ENCODE data around the gene CYP2R1.

CYP2R1 gene

GRCh38 chr11:14898906-14899305 is 6.9 kb upstream of the CYP2R1 start:
- Histone ChIP-seq H3K4me3 (ENCODE audit: low read length) (no peak overlapping the region), H3K79me2 (ENCODE audit: control insufficient read depth, insufficient read depth, low read length) (no peaks in the 10 kb centered on the region)
- DNase-seq = no peak

GRCh38 chr11:14898355-14898754 is 6.3 kb upstream of the CYP2R1 start:
- Histone ChIP-seq H2BK15ac (replicated peaks; ENCODE audit: low read depth) (no peak overlapping the region), H3K23ac (ENCODE audit: low read length) (no peak overlapping the region), H3K4me1 (ENCODE audit: control insufficient read depth, low read depth, low read length) (peaks cover 4% of the 10 kb centered on the region), H3K4me3 (ENCODE audit: low read length) (no peak overlapping the region), H3K9ac (ENCODE audit: low read length) (no peak overlapping the region), H3K18ac (ENCODE audit: low read length) (no peak overlapping the region), H3K56ac (ENCODE audit: low read length) (no peak overlapping the region), H3K4me2 (ENCODE audit: low read length) (no peak overlapping the region), H3K79me2 (ENCODE audit: control insufficient read depth, insufficient read depth, low read length) (no peaks in the 10 kb centered on the region), H3K27me3 (ENCODE audit: insufficient read depth, low read length, poor library complexity) (no peaks in the 10 kb centered on the region), H3K4ac (ENCODE audit: low read depth, low read length) (no peak overlapping the region), H2BK5ac (ENCODE audit: low read length) (no peak overlapping the region), H3K36me3 (ENCODE audit: control insufficient read depth, insufficient read depth, low read length) (no peaks in the 10 kb centered on the region), H3K27ac (ENCODE audit: low read depth, low read length) (no peak overlapping the region), H2BK120ac (ENCODE audit: low read depth, low read length) (no peak overlapping the region), H4K8ac (ENCODE audit: low read depth, low read length) (no peak overlapping the region), H2AK5ac (ENCODE audit: low read length) (no peak overlapping the region), H3K79me1 (ENCODE audit: low read length) (no peaks in the 10 kb centered on the region), H4K5ac (ENCODE audit: low read length) (no peak overlapping the region)
- DNase-seq = no peak
- no CpG with 5 or more reads among the region's 3 CpGs for WGBS (ENCODE audit: extremely low coverage, insufficient coverage, low lambda C conversion rate)

More at GRCh38 chr11:14898906-14899305, 6.9 kb upstream of the CYP2R1 start:
- no CpG with 5 or more reads among the region's 2 CpGs for WGBS (ENCODE audit: extremely low coverage, insufficient coverage, low lambda C conversion rate)
- no peaks in the 10 kb centered on the region for H3K36me3 ChIP-seq (ENCODE audit: control insufficient read depth, insufficient read depth, low read length)
- no peaks in the 10 kb centered on the region for H3K27me3 ChIP-seq (ENCODE audit: insufficient read depth, low read length, poor library complexity)
- H3K9ac ChIP-seq (ENCODE audit: low read length) = no peak overlapping the region
- no peak overlapping the region for H4K5ac ChIP-seq (ENCODE audit: low read length)
- H3K4me1 ChIP-seq (ENCODE audit: control insufficient read depth, low read depth, low read length) = peaks cover 4% of the 10 kb centered on the region
- H3K27ac ChIP-seq (ENCODE audit: low read depth, low read length) = no peak overlapping the region
- no peak overlapping the region for H2BK5ac ChIP-seq (ENCODE audit: low read length)
- no peak overlapping the region for H3K4me2 ChIP-seq (ENCODE audit: low read length)
- no peak overlapping the region for H2BK120ac ChIP-seq (ENCODE audit: low read depth, low read length)
- H3K79me1 ChIP-seq (ENCODE audit: low read length) = no peaks in the 10 kb centered on the region
- no peak overlapping the region for H3K4ac ChIP-seq (ENCODE audit: low read depth, low read length)
- H2BK15ac ChIP-seq (replicated peaks; ENCODE audit: low read depth) = no peak overlapping the region
- H3K56ac ChIP-seq (ENCODE audit: low read length) = no peak overlapping the region
- H4K8ac ChIP-seq (ENCODE audit: low read depth, low read length) = no peak overlapping the region
- no peak overlapping the region for H2AK5ac ChIP-seq (ENCODE audit: low read length)
- H3K18ac ChIP-seq (ENCODE audit: low read length) = no peak overlapping the region
- no peak overlapping the region for H3K23ac ChIP-seq (ENCODE audit: low read length)

- Histone ChIP-seq H3K23ac (ENCODE audit: low read length) (no peak overlapping the region), H3K27me3 (ENCODE audit: insufficient read depth, low read length, poor library complexity) (no peaks in the 10 kb centered on the region), H3K4me3 (ENCODE audit: low read length) (no peak overlapping the region), H3K36me3 (ENCODE audit: control insufficient read depth, insufficient read depth, low read length) (no peaks in the 10 kb centered on the region), H3K79me2 (ENCODE audit: control insufficient read depth, insufficient read depth, low read length) (no peaks in the 10 kb centered on the region), H2BK5ac (ENCODE audit: low read length) (no peak overlapping the region), H2BK15ac (replicated peaks; ENCODE audit: low read depth) (no peak overlapping the region), H3K4me2 (ENCODE audit: low read length) (no peak overlapping the region), H3K18ac (ENCODE audit: low read length) (no peak overlapping the region), H3K9ac (ENCODE audit: low read length) (no peak overlapping the region), H2AK5ac (ENCODE audit: low read length) (no peak overlapping the region), H4K8ac (ENCODE audit: low read depth, low read length) (no peak overlapping the region), H4K5ac (ENCODE audit: low read length) (no peak overlapping the region), H3K4me1 (ENCODE audit: control insufficient read depth, low read depth, low read length) (peaks cover 4% of the 10 kb centered on the region), H3K27ac (ENCODE audit: low read depth, low read length) (no peak overlapping the region), H3K4ac (ENCODE audit: low read depth, low read length) (no peak overlapping the region), H3K56ac (ENCODE audit: low read length) (peak overlapping the region; percentile 43), H3K79me1 (ENCODE audit: low read length) (no peaks in the 10 kb centered on the region), H2BK120ac (ENCODE audit: low read depth, low read length) (no peak overlapping the region)
- DNase-seq = peak; percentile 66
- no CpG with 5 or more reads among the region's 5 CpGs for WGBS (ENCODE audit: extremely low coverage, insufficient coverage, low lambda C conversion rate)
These were observed 2.9 kb upstream of the CYP2R1 start for GRCh38 chr11:14894657-14895598.

GRCh38 chr11:14892577-14892976 is 546 bp upstream of the CYP2R1 start:
- Histone ChIP-seq H3K18ac (ENCODE audit: low read length) (no peak overlapping the region), H4K5ac (ENCODE audit: low read length) (no peak overlapping the region), H2AK5ac (ENCODE audit: low read length) (no peak overlapping the region), H3K4me2 (ENCODE audit: low read length) (peak overlapping the region; percentile 28), H3K79me2 (ENCODE audit: control insufficient read depth, insufficient read depth, low read length) (no peaks in the 10 kb centered on the region), H3K27me3 (ENCODE audit: insufficient read depth, low read length, poor library complexity) (no peaks in the 10 kb centered on the region), H2BK5ac (ENCODE audit: low read length) (no peak overlapping the region), H3K4ac (ENCODE audit: low read depth, low read length) (no peak overlapping the region), H2BK15ac (replicated peaks; ENCODE audit: low read depth) (no peak overlapping the region), H3K4me1 (ENCODE audit: control insufficient read depth, low read depth, low read length) (peaks cover 4% of the 10 kb centered on the region), H3K56ac (ENCODE audit: low read length) (peak overlapping the region; percentile 22), H3K23ac (ENCODE audit: low read length) (no peak overlapping the region), H3K9ac (ENCODE audit: low read length) (no peak overlapping the region), H3K36me3 (ENCODE audit: control insufficient read depth, insufficient read depth, low read length) (no peaks in the 10 kb centered on the region), H3K79me1 (ENCODE audit: low read length) (no peaks in the 10 kb centered on the region), H2BK120ac (ENCODE audit: low read depth, low read length) (no peak overlapping the region), H3K4me3 (ENCODE audit: low read length) (no peak overlapping the region), H3K27ac (ENCODE audit: low read depth, low read length) (no peak overlapping the region), H4K8ac (ENCODE audit: low read depth, low read length) (no peak overlapping the region)
- WGBS (ENCODE audit: extremely low coverage, insufficient coverage, low lambda C conversion rate) = no CpG with 5 or more reads among the region's 2 CpGs
- DNase-seq = no peak

GRCh38 chr11:14891143-14892035 is 642 bp downstream of the CYP2R1 start:
- H3K27me3 ChIP-seq (ENCODE audit: insufficient read depth, low read length, poor library complexity) = no peaks in the 10 kb centered on the region
- H3K18ac ChIP-seq (ENCODE audit: low read length) = peak overlapping the region; percentile 55
- H3K36me3 ChIP-seq (ENCODE audit: control insufficient read depth, insufficient read depth, low read length) = no peaks in the 10 kb centered on the region
- no peak overlapping the region for H2AK5ac ChIP-seq (ENCODE audit: low read length)
- no peaks in the 10 kb centered on the region for H3K79me2 ChIP-seq (ENCODE audit: control insufficient read depth, insufficient read depth, low read length)
- peaks cover 4% of the 10 kb centered on the region for H3K4me1 ChIP-seq (ENCODE audit: control insufficient read depth, low read depth, low read length)
- peak; percentile 96 for DNase-seq
- peak overlapping the region; percentile 28 for H3K4me3 ChIP-seq (ENCODE audit: low read length)
- WGBS (ENCODE audit: extremely low coverage, insufficient coverage, low lambda C conversion rate) = no CpG with 5 or more reads among the region's 67 CpGs
- H3K23ac ChIP-seq (ENCODE audit: low read length) = no peak overlapping the region
- H3K27ac ChIP-seq (ENCODE audit: low read depth, low read length) = peak overlapping the region; percentile 80
- H3K9ac ChIP-seq (ENCODE audit: low read length) = peak overlapping the region; percentile 70
- no peak overlapping the region for H4K5ac ChIP-seq (ENCODE audit: low read length)
- no peak overlapping the region for H2BK5ac ChIP-seq (ENCODE audit: low read length)
- peak overlapping the region; percentile 67 for H3K4me2 ChIP-seq (ENCODE audit: low read length)
- no peak overlapping the region for H2BK15ac ChIP-seq (replicated peaks; ENCODE audit: low read depth)
- no peak overlapping the region for H4K8ac ChIP-seq (ENCODE audit: low read depth, low read length)
- peak overlapping the region; percentile 83 for H3K56ac ChIP-seq (ENCODE audit: low read length)
- no peak overlapping the region for H2BK120ac ChIP-seq (ENCODE audit: low read depth, low read length)
- H3K79me1 ChIP-seq (ENCODE audit: low read length) = no peaks in the 10 kb centered on the region
- H3K4ac ChIP-seq (ENCODE audit: low read depth, low read length) = no peak overlapping the region
